ENCODE measurements around the gene ZNF578. TPM values are rescaled to one million over a fixed set of nuclear protein-coding genes. Genes with fewer than 3 reads are reported as not detected.
"Not testable (repeated sequence)": the region's sequence is repeated elsewhere in the genome, so short reads cannot be mapped to it uniquely, and the experiment has no call there.

The ZNF578 gene
- total and polyA plus RNA-seq, 2 experiments from 2014 or later = 1.3 to 2.2 TPM

GRCh38 chr19:52492201-52492993 lies 39.0 kb downstream of the ZNF578 start:
- Histone ChIP-seq H3F3A (ENCODE audit: insufficient read depth) (no peaks in the 10 kb centered on the region), H3K79me2 (ENCODE audit: insufficient read depth) (no peaks in the 10 kb centered on the region), H4K20me1 (ENCODE audit: insufficient read depth) (no peaks in the 10 kb centered on the region), H3K4me2 (ENCODE audit: unreplicated experiment) (no peak overlapping the region), H2AFZ (no peak overlapping the region), H3K27ac (no peak overlapping the region), H3K36me3 (ENCODE audit: low read depth) (no peaks in the 10 kb centered on the region), H3K4me3 (no peak overlapping the region), H3K4me1 (ENCODE audit: insufficient read depth) (no peaks in the 10 kb centered on the region), H3K9me3 (ENCODE audit: low read depth) (peaks cover 3% of the 10 kb centered on the region), H3K9me2 (ENCODE audit: insufficient read depth) (no peaks in the 10 kb centered on the region), H3K27me3 (replicated peaks; ENCODE audit: insufficient read depth) (no peaks in the 10 kb centered on the region), H3K9ac (no peak overlapping the region)
- no peak for TF ChIP-seq EZH2phosphoT487 (IDR thresholded peaks at IDR 0.05; ENCODE audit: insufficient read depth, low read depth)
- no peak for TF ChIP-seq EZH2 (IDR thresholded peaks at IDR 0.05; ENCODE audit: insufficient read depth, poor library complexity, severe bottlenecking)
- peak; percentile 4 for DNase-seq
- in situ Hi-C loops (cut with MboI) = no loop called here
- 23 to 24% methylated on average over 24 to 37 of the region's 37 CpGs for WGBS, 2 experiments (ENCODE audit: low coverage in 1 of 2, low lambda C conversion rate in 2 of 2, missing lambda C conversion rate in 2 of 2)

DNA sequence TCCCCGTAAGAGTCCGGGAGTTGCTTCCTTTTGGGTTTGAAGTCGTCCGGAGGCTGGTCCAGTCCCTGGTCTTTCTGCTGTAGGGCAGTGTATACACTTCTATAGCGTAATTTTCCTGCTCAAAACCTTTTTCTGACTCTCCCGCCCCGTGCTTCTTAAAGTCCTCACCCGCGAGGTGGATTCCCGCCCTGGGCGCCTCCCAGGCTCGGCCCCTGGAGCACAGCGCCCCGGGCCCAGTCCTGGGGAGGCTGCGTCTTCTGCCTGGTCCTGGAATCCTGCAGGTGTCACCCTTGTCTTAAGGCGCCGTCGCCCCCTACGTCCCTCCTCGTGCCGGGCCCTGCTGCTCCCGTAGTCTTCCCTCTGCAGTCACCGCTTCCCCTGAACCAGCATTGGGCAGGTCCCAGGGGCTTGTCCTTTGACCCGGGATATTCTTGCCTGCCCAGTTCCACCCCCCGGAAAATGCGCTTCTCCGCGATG lies 39.7 kb downstream of the ZNF578 start:
- Histone ChIP-seq H3K9me2 (ENCODE audit: insufficient read depth) (no peaks in the 10 kb centered on the region), H3K4me3 (no peak overlapping the region), H3F3A (ENCODE audit: insufficient read depth) (no peaks in the 10 kb centered on the region), H3K27ac (no peak overlapping the region), H3K4me2 (ENCODE audit: unreplicated experiment) (no peak overlapping the region), H3K9ac (no peak overlapping the region), H3K36me3 (ENCODE audit: low read depth) (no peaks in the 10 kb centered on the region), H3K9me3 (ENCODE audit: low read depth) (peaks cover 3% of the 10 kb centered on the region), H3K79me2 (ENCODE audit: insufficient read depth) (no peaks in the 10 kb centered on the region), H4K20me1 (ENCODE audit: insufficient read depth) (no peaks in the 10 kb centered on the region), H3K27me3 (replicated peaks; ENCODE audit: insufficient read depth) (no peaks in the 10 kb centered on the region), H2AFZ (no peak overlapping the region), H3K4me1 (ENCODE audit: insufficient read depth) (no peaks in the 10 kb centered on the region)
- in situ Hi-C loops (cut with MboI) = no loop called here
- WGBS, 2 experiments (ENCODE audit: low coverage in 1 of 2, low lambda C conversion rate in 2 of 2, missing lambda C conversion rate in 2 of 2) = 9 to 13% methylated on average over 28 of the region's 28 CpGs
- no peak for TF ChIP-seq EZH2 (IDR thresholded peaks at IDR 0.05; ENCODE audit: insufficient read depth, poor library complexity, severe bottlenecking)
- no peak for TF ChIP-seq EZH2phosphoT487 (IDR thresholded peaks at IDR 0.05; ENCODE audit: insufficient read depth, low read depth)
- DNase-seq = no peak

GRCh38 chr19:52494518-52494917 lies 41.2 kb downstream of the ZNF578 start:
- in situ Hi-C loops (cut with MboI) = no loop called here
- no peak for TF ChIP-seq EZH2phosphoT487 (IDR thresholded peaks at IDR 0.05; ENCODE audit: insufficient read depth, low read depth)
- no peak for TF ChIP-seq EZH2 (IDR thresholded peaks at IDR 0.05; ENCODE audit: insufficient read depth, poor library complexity, severe bottlenecking)
- H3F3A ChIP-seq (ENCODE audit: insufficient read depth) = no peaks in the 10 kb centered on the region
- H3K9me3 ChIP-seq (ENCODE audit: low read depth) = peaks cover 3% of the 10 kb centered on the region
- H3K9me2 ChIP-seq (ENCODE audit: insufficient read depth) = no peaks in the 10 kb centered on the region
- no peaks in the 10 kb centered on the region for H3K4me1 ChIP-seq (ENCODE audit: insufficient read depth)
- no peaks in the 10 kb centered on the region for H3K36me3 ChIP-seq (ENCODE audit: low read depth)
- H3K27me3 ChIP-seq (replicated peaks; ENCODE audit: insufficient read depth) = no peaks in the 10 kb centered on the region
- 71 to 75% methylated on average over 3 of the region's 3 CpGs for WGBS, 2 experiments (ENCODE audit: low coverage in 1 of 2, low lambda C conversion rate in 2 of 2, missing lambda C conversion rate in 2 of 2)
- no peak overlapping the region for H3K4me2 ChIP-seq (ENCODE audit: unreplicated experiment)
- no peak overlapping the region for H3K9ac ChIP-seq
- peak; percentile 2 for DNase-seq
- no peaks in the 10 kb centered on the region for H3K79me2 ChIP-seq (ENCODE audit: insufficient read depth)
- no peak overlapping the region for H2AFZ ChIP-seq
- no peak overlapping the region for H3K4me3 ChIP-seq
- H3K27ac ChIP-seq = no peak overlapping the region
- no peaks in the 10 kb centered on the region for H4K20me1 ChIP-seq (ENCODE audit: insufficient read depth)

DNA sequence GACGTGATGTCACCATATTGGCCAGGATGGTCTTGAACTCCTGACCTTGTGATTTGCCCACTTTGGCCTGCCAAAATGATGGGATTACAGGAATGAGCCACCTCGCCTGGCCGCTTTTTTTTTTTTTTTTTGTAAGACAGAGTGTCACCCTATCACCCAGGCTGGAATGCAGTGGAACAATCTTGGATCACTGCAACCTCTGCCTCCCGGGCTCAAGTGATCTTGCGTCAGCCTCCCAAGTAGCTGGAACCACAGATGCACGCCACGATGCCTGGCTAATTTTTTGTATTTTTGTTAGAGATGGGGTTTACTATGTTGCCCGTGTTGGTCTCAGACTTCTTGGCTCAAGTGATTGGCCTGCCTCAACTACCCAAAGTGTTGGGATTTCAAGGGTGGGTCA lies 45.2 kb downstream of the ZNF578 start:
- DNase-seq = no peak
- Histone ChIP-seq H3K4me3 (no peak overlapping the region), H3K9me3 (ENCODE audit: low read depth) (no peaks in the 10 kb centered on the region), H3K4me2 (ENCODE audit: unreplicated experiment) (no peak overlapping the region), H3K9ac (no peak overlapping the region), H2AFZ (no peak overlapping the region), H4K20me1 (ENCODE audit: insufficient read depth) (no peaks in the 10 kb centered on the region), H3K79me2 (ENCODE audit: insufficient read depth) (no peaks in the 10 kb centered on the region), H3K36me3 (ENCODE audit: low read depth) (no peaks in the 10 kb centered on the region), H3K27ac (no peak overlapping the region), H3K4me1 (ENCODE audit: insufficient read depth) (no peaks in the 10 kb centered on the region), H3F3A (ENCODE audit: insufficient read depth) (no peaks in the 10 kb centered on the region), H3K27me3 (replicated peaks; ENCODE audit: insufficient read depth) (no peaks in the 10 kb centered on the region), H3K9me2 (ENCODE audit: insufficient read depth) (no peaks in the 10 kb centered on the region)
- WGBS, 2 experiments (ENCODE audit: low coverage in 1 of 2, low lambda C conversion rate in 2 of 2, missing lambda C conversion rate in 2 of 2) = 58 to 63% methylated on average over 8 of the region's 8 CpGs
- in situ Hi-C loops (cut with MboI) = no loop called here
- no peak for TF ChIP-seq EZH2phosphoT487 (IDR thresholded peaks at IDR 0.05; ENCODE audit: insufficient read depth, low read depth)
- no peak for TF ChIP-seq EZH2 (IDR thresholded peaks at IDR 0.05; ENCODE audit: insufficient read depth, poor library complexity, severe bottlenecking)

- H3K9me3 ChIP-seq (ENCODE audit: low read depth); H3K4me3 ChIP-seq; H3K4me1 ChIP-seq (ENCODE audit: insufficient read depth); H2AFZ ChIP-seq; H3K4me2 ChIP-seq (ENCODE audit: unreplicated experiment); H3K79me2 ChIP-seq (ENCODE audit: insufficient read depth); H3K27me3 ChIP-seq (replicated peaks; ENCODE audit: insufficient read depth); DNase-seq; H4K20me1 ChIP-seq (ENCODE audit: insufficient read depth); H3K27ac ChIP-seq; in situ Hi-C loops (cut with MboI); H3K9me2 ChIP-seq (ENCODE audit: insufficient read depth); H3F3A ChIP-seq (ENCODE audit: insufficient read depth); H3K36me3 ChIP-seq (ENCODE audit: low read depth); H3K9ac ChIP-seq: not testable (repeated sequence)
- WGBS, 2 experiments (ENCODE audit: low coverage in 1 of 2, low lambda C conversion rate in 2 of 2, missing lambda C conversion rate in 2 of 2) = 0 to 9% methylated on average over 3 of the region's 3 CpGs
Observed at GRCh38 chr19:52500474-52500873, 47.1 kb downstream of the ZNF578 start.

DNA sequence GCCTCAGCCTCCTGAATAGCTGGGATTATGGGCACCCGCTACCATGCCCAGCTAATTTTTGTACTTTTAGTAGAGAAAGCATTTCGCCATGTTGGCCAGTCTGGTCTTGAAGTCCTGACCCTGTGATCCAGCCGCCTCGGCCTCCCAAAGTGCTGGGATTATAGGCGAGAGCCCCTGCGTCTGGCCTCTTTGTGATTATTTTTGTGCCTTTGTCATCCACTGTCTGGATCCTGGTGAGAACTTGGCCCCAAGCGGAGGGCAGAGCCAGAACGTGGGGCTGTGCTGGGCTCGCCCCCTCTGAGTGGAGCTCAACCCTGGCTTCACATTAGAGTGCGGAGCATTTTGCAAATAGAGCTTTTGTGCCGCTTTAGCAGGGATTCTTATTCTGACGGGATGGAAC lies 47.6 kb downstream of the ZNF578 start:
- in situ Hi-C loops (cut with MboI); H3K9me3 ChIP-seq (ENCODE audit: low read depth); H3K36me3 ChIP-seq (ENCODE audit: low read depth); H3K4me1 ChIP-seq (ENCODE audit: insufficient read depth); H3F3A ChIP-seq (ENCODE audit: insufficient read depth); H2AFZ ChIP-seq; H3K9ac ChIP-seq; H4K20me1 ChIP-seq (ENCODE audit: insufficient read depth); DNase-seq; H3K4me2 ChIP-seq (ENCODE audit: unreplicated experiment); H3K9me2 ChIP-seq (ENCODE audit: insufficient read depth); H3K79me2 ChIP-seq (ENCODE audit: insufficient read depth); H3K27ac ChIP-seq; H3K27me3 ChIP-seq (replicated peaks; ENCODE audit: insufficient read depth); H3K4me3 ChIP-seq: not testable (repeated sequence)
- 57 to 64% methylated on average over 12 of the region's 12 CpGs for WGBS, 2 experiments (ENCODE audit: low coverage in 1 of 2, low lambda C conversion rate in 2 of 2, missing lambda C conversion rate in 2 of 2)

Measured in GM23248 (cell line).